Transverse colon (tissue), 3 donors: ENCODE results near the gene GTF2F2.

Source experiments
- CTCF ChIP-seq, 5 experiments: fragments of 200-600 bp in 3 of 5; fragments of 450-650 bp in 2 of 5; sonication (generic) in 3 of 5; IDR thresholded peaks; 1 replicate in 2 of 5; 2 replicates in 3 of 5; pipeline ENCODE4 v1.5.1; 2016 to 2017; ENCODE audit warnings: antibody characterized with exemption in 5 of 5, inconsistent platforms in 3 of 5, mild to moderate bottlenecking in 2 of 5, moderate library complexity in 1 of 5
- POLR2A ChIP-seq: fragments of 450-650 bp; IDR thresholded peaks from one replicate; pipeline ENCODE4 v1.6.1; 2016; ENCODE audit warnings: antibody characterized with exemption, mild to moderate bottlenecking, moderate library complexity

- TF ChIP-seq CTCF (IDR thresholded peaks at IDR 0.05) (no peak), POLR2A (no peak)
Observed at GRCh38 chr13:45207319-45207718, 87.0 kb downstream of the GTF2F2 start.
